Gastrocnemius medialis (tissue), 4 donors: ENCODE measurements around the gene PTPRE.

Experiments used
- POLR2A ChIP-seq, 2 donors: fragments of 450-650 bp; IDR thresholded peaks; one replicate each; pipeline ENCODE4 v1.6.1; 2017; ENCODE audit warnings: antibody characterized with exemption in 2 of 2, mild to moderate bottlenecking in 2 of 2, moderate library complexity in 2 of 2
- TF ChIP-seq, protein P1 (sequence below), 5 experiments: fragments of 450-650 bp in 3 of 5; fragments of 200-600 bp in 2 of 5; sonication (generic) in 2 of 5; IDR thresholded peaks in 4 of 5; conservative IDR thresholded peaks in 1 of 5; 1 replicate in 4 of 5; 2 replicates in 1 of 5; pipeline ENCODE4 v1.5.1; 2016 to 2019; ENCODE audit warnings: antibody characterized with exemption in 5 of 5, mild to moderate bottlenecking in 3 of 5, moderate library complexity in 3 of 5

DNA sequence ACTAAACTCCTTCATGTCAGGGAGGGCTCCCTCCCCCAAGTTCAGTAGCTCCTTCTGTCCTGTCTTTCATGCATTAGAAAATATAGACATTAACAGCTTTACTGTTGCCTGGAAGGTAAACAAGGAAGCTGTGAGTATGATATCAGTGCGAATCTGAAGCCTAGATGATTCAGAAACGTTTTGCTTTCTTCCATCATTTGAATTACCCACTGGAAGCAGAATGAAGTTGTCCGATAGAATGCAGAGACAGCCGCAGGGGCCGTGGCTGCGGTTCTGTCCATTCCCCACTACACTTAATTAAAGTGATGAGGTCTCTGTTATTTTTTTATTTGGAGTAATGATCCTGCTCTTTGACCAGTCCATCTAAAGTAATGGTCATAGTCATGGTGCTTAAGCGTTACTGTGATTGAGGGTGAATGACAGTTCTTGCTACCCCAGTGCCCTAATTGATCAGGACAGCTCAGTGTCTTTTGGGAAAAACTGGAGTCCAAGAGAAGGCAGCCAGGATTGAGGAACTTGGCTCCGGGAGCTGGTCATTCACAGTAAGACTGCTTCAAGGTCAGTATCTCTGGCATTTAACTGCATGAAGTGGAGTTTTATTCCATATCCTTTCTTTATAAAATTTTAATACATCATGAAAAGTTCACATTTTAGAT is 69.9 kb downstream of the PTPRE start:
- TF ChIP-seq, protein P1, sequence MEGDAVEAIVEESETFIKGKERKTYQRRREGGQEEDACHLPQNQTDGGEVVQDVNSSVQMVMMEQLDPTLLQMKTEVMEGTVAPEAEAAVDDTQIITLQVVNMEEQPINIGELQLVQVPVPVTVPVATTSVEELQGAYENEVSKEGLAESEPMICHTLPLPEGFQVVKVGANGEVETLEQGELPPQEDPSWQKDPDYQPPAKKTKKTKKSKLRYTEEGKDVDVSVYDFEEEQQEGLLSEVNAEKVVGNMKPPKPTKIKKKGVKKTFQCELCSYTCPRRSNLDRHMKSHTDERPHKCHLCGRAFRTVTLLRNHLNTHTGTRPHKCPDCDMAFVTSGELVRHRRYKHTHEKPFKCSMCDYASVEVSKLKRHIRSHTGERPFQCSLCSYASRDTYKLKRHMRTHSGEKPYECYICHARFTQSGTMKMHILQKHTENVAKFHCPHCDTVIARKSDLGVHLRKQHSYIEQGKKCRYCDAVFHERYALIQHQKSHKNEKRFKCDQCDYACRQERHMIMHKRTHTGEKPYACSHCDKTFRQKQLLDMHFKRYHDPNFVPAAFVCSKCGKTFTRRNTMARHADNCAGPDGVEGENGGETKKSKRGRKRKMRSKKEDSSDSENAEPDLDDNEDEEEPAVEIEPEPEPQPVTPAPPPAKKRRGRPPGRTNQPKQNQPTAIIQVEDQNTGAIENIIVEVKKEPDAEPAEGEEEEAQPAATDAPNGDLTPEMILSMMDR (IDR thresholded peaks at IDR 0.05 in 4 of 5, conservative IDR thresholded peaks at IDR 0.05 in 1 of 5): no peak
- TF ChIP-seq POLR2A (IDR thresholded peaks at IDR 0.05): no peak
